Erythroblast (primary cell): Measurements from ENCODE around the gene ATRNL1.

Source experiments
- DNase-seq, 2 experiments: peaks; one replicate each; lab custom pipeline; 2025; lab: John Stamatoyannopoulos, UW
- GATA1 ChIP-seq: IDR thresholded peaks from 2 replicates; pipeline ENCODE4 v1.6.1; 2011; ENCODE audit warnings: low read depth, mild to moderate bottlenecking, control low read depth, low read length, moderate library complexity
- POLR2A ChIP-seq: IDR thresholded peaks from 2 replicates; pipeline ENCODE4 v1.6.1; 2011; ENCODE audit warnings: mild to moderate bottlenecking, low read length

Gene ATRNL1

DNA sequence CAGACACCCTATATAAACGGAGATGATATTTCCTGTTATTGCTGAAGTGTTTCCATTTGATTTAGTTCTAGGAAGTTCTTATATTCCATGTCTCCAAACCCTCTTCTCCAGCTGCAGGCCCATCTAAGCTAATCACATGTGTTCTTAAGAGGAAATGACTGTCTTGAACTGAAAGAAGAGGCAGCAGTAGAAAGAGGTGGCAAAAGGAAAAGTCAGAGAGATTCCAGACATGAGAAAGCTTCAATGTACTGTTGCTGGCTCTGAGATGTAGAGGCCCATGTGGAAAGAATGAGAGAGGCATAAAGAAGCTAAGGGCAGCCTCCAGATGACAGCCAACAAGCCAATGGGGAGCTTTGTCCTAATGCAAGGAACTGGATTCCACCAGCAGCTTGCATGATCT, 892.6 kb downstream of the ATRNL1 start:
- TF ChIP-seq POLR2A (no peak), GATA1 (no peak)
- DNase-seq, result no peak

DNA sequence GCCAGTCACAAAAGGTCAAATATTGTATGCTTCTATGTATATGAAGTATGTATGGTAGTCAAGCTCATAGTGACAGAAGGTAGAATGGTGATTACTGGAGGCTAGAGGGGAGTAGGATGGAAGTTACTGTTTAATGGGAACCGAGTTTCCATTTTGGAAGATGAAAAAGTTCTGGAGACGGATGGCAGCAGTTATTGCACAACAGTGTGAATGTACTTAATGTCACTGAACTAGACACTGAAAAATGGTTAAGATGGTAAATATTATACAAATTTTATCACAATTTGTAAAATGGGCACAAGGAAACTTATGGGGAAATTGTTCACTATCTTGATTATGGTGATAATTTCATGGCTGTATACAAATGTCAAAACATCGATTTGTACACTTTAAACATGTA, 895.2 kb downstream of the ATRNL1 start:
- TF ChIP-seq GATA1, result no peak
- TF ChIP-seq POLR2A, result no peak
- no peak for DNase-seq

DNA sequence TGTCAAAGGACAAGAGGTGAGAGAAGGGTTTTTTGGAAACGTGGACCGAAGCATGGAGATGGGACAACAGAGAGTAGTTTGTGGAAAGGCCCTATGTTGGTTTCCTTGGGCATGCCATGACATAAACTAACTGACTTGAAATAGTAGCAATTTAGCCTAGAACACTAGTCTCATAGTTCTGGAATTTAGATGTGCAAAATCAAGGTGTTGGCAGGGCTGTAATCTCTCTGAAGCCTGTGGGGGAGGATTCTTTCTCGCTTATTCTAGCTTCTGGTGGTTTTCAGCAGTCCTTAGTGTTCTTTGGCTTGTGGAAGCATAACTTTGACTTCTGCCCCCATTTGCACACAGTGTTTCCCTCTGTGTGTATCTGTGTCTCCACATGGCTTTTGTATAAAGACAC, 896.5 kb downstream of the ATRNL1 start:
- DNase-seq, result no peak

DNA sequence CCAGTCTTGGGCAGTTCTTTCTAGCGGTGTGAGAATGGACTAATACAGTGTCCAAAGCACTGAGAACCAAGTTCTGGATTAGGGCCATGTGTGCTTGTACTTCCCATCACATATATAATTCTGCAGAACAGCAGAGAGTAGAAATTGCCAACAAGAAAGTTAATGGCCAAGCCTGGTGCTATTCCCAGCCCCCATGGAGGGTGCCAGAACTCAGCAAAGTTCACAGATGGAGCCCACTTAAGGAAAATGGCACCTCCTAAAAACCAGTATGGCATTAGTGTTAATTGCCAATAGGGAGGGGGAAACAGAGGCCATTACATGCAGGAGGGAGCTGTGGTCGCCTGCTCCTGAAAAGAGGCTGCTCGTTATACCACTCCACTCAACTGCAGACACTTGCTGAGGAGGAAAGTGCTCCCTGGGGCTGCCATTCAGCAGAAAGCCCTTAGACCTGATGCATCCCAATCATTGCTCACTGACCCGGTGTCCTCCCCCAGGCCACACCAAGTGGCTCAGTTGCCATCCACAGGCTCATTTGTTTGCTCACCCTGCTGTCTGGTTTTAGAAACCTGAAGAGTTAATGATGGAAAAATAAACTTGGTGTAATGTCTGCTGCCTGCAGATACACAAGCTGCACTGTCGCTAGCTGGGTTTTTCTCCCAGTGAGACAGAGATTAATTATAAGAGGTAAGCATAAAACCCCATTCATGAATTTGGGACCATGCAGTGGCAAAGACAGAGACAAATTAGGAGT, 899.2 kb downstream of the ATRNL1 start:
- no peak for TF ChIP-seq GATA1
- no peak for TF ChIP-seq POLR2A
- DNase-seq, result no peak

More for the DNA sequence above, 896.5 kb downstream of the ATRNL1 start:
- TF ChIP-seq GATA1 (no peak), POLR2A (no peak)

DNA sequence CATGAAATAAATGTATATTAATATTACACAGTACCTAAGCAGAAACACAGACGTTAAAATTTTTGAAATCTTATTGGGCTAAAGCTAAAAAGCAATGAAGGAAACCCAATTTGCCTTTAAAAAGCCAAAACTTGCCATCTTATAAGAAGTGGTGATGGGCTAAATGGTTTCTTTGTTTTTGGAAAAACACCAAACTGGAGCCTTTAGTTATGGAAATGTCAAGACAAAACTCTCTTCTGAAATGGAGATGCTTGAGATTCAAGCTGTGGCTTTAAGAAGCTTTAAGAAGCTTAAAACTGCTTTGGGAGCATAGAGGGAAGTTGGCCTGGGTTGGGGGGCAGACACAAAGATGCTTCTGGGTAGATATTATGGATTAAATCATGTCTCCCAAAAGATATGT, 902.9 kb downstream of the ATRNL1 start:
- TF ChIP-seq POLR2A (no peak), GATA1 (no peak)
- no peak for DNase-seq

DNA sequence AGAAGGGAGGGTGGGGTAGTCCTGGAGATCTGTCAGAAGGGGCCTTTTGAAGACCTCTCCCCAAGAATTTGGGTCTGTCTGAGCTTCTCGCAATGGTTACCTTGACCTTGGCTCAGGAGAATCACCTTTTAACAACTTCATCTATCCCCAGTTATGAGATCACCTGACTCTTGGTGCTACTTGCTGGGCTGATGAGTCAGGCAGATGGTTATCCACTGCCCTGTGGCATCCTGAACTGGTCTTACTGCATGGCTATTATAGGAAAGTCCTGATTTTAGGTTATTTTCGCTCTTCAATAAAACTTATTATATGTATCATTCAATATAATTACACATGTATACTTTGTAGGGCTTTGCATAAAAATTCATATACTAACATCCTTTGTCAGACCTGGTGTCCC, 905.1 kb downstream of the ATRNL1 start:
- DNase-seq, result no peak
- TF ChIP-seq POLR2A, result no peak
- TF ChIP-seq GATA1, result no peak
